Measurements from ENCODE around the gene EIF4E.
"Not testable (repeated sequence)": the region's sequence is repeated elsewhere in the genome, so short reads cannot be mapped to it uniquely, and the experiment has no call there.

EIF4E gene

GRCh38 chr4:98873059-98873458 lies 55.9 kb downstream of the EIF4E start:
- no peak overlapping the region for H3K4me3 Mint-ChIP-seq
- DNase-seq (no peak), ATAC-seq (no peak)
- peaks cover 5% of the 10 kb centered on the region for H3K4me1 Mint-ChIP-seq
- H3K27ac Mint-ChIP-seq = no peak overlapping the region
- no peaks in the 10 kb centered on the region for H3K9me3 Mint-ChIP-seq
- peaks cover 15% of the 10 kb centered on the region for H3K36me3 Mint-ChIP-seq (ENCODE audit: low read depth)
- no peaks in the 10 kb centered on the region for H3K27me3 Mint-ChIP-seq

GRCh38 chr4:98872120-98872906 lies 56.6 kb downstream of the EIF4E start:
- not testable (repeated sequence) for H3K27ac Mint-ChIP-seq, ATAC-seq, DNase-seq, H3K4me1 Mint-ChIP-seq, H3K27me3 Mint-ChIP-seq, H3K4me3 Mint-ChIP-seq, H3K9me3 Mint-ChIP-seq
- H3K36me3 Mint-ChIP-seq (ENCODE audit: low read depth) = peaks cover 11% of the 10 kb centered on the region

GRCh38 chr4:98867648-98868047 lies 61.3 kb downstream of the EIF4E start:
- Mint-ChIP-seq H3K36me3 (ENCODE audit: low read depth) (no peaks in the 10 kb centered on the region), H3K9me3 (no peaks in the 10 kb centered on the region), H3K27me3 (no peaks in the 10 kb centered on the region), H3K27ac (no peak overlapping the region), H3K4me1 (peaks cover 2% of the 10 kb centered on the region), H3K4me3 (no peak overlapping the region)
- ATAC-seq (no peak), DNase-seq (no peak)

GRCh38 chr4:98865059-98865458 lies 63.9 kb downstream of the EIF4E start:
- no peaks in the 10 kb centered on the region for H3K27me3 Mint-ChIP-seq
- ATAC-seq (no peak), DNase-seq (no peak)
- no peak overlapping the region for H3K4me3 Mint-ChIP-seq
- no peaks in the 10 kb centered on the region for H3K9me3 Mint-ChIP-seq
- H3K4me1 Mint-ChIP-seq = peaks cover 2% of the 10 kb centered on the region
- H3K27ac Mint-ChIP-seq = no peak overlapping the region
- no peaks in the 10 kb centered on the region for H3K36me3 Mint-ChIP-seq (ENCODE audit: low read depth)

GRCh38 chr4:98864560-98864959 lies 64.4 kb downstream of the EIF4E start:
- H3K27ac Mint-ChIP-seq = no peak overlapping the region
- DNase-seq (no peak), ATAC-seq (peak; percentile 36)
- H3K4me3 Mint-ChIP-seq = no peak overlapping the region
- H3K36me3 Mint-ChIP-seq (ENCODE audit: low read depth) = no peaks in the 10 kb centered on the region
- peaks cover 2% of the 10 kb centered on the region for H3K4me1 Mint-ChIP-seq
- no peaks in the 10 kb centered on the region for H3K9me3 Mint-ChIP-seq
- H3K27me3 Mint-ChIP-seq = no peaks in the 10 kb centered on the region

GRCh38 chr4:98862371-98862770 lies 66.6 kb downstream of the EIF4E start:
- no peak overlapping the region for H3K4me3 Mint-ChIP-seq
- H3K4me1 Mint-ChIP-seq = peaks cover 2% of the 10 kb centered on the region
- H3K27me3 Mint-ChIP-seq = peaks cover 1% of the 10 kb centered on the region
- H3K9me3 Mint-ChIP-seq = no peaks in the 10 kb centered on the region
- no peak for ATAC-seq
- no peak for DNase-seq
- H3K36me3 Mint-ChIP-seq (ENCODE audit: low read depth) = no peaks in the 10 kb centered on the region
- H3K27ac Mint-ChIP-seq = no peak overlapping the region

- Mint-ChIP-seq H3K4me3 (no peak overlapping the region), H3K4me1 (peaks cover 2% of the 10 kb centered on the region), H3K9me3 (no peaks in the 10 kb centered on the region), H3K27me3 (peaks cover 1% of the 10 kb centered on the region), H3K36me3 (ENCODE audit: low read depth) (no peaks in the 10 kb centered on the region), H3K27ac (no peak overlapping the region)
- no peak for ATAC-seq
- no peak for DNase-seq
These were observed 67.6 kb downstream of the EIF4E start for GRCh38 chr4:98861100-98861884.

- no peak for DNase-seq
- no peak overlapping the region for H3K4me3 Mint-ChIP-seq
- no peak for ATAC-seq
- H3K4me1 Mint-ChIP-seq = no peaks in the 10 kb centered on the region
- peaks cover 17% of the 10 kb centered on the region for H3K27me3 Mint-ChIP-seq
- peaks cover 6% of the 10 kb centered on the region for H3K9me3 Mint-ChIP-seq
- no peak overlapping the region for H3K27ac Mint-ChIP-seq
- H3K36me3 Mint-ChIP-seq (ENCODE audit: low read depth) = peaks cover 2% of the 10 kb centered on the region
These were observed 77.1 kb downstream of the EIF4E start for GRCh38 chr4:98851806-98852205.

GRCh38 chr4:98850937-98851336 lies 78.0 kb downstream of the EIF4E start:
- DNase-seq = no peak
- peaks cover 13% of the 10 kb centered on the region for H3K9me3 Mint-ChIP-seq
- H3K27ac Mint-ChIP-seq = no peak overlapping the region
- peaks cover 17% of the 10 kb centered on the region for H3K27me3 Mint-ChIP-seq
- ATAC-seq = no peak
- H3K4me1 Mint-ChIP-seq = no peaks in the 10 kb centered on the region
- no peak overlapping the region for H3K4me3 Mint-ChIP-seq
- peaks cover 2% of the 10 kb centered on the region for H3K36me3 Mint-ChIP-seq (ENCODE audit: low read depth)

GRCh38 chr4:98848448-98848847 lies 80.5 kb downstream of the EIF4E start:
- Mint-ChIP-seq H3K4me1 (no peaks in the 10 kb centered on the region), H3K27me3 (peaks cover 15% of the 10 kb centered on the region), H3K4me3 (no peak overlapping the region), H3K9me3 (peaks cover 20% of the 10 kb centered on the region), H3K36me3 (ENCODE audit: low read depth) (peaks cover 2% of the 10 kb centered on the region), H3K27ac (no peak overlapping the region)
- ATAC-seq (no peak), DNase-seq (no peak)

GRCh38 chr4:98845960-98846359 lies 83.0 kb downstream of the EIF4E start:
- Mint-ChIP-seq H3K36me3 (ENCODE audit: low read depth) (peaks cover 2% of the 10 kb centered on the region), H3K4me3 (no peak overlapping the region), H3K4me1 (no peaks in the 10 kb centered on the region), H3K27me3 (peaks cover 3% of the 10 kb centered on the region), H3K27ac (no peak overlapping the region), H3K9me3 (peaks cover 20% of the 10 kb centered on the region)
- DNase-seq (no peak), ATAC-seq (no peak)

- H3K4me3 Mint-ChIP-seq; H3K4me1 Mint-ChIP-seq; ATAC-seq; DNase-seq; H3K27me3 Mint-ChIP-seq; H3K27ac Mint-ChIP-seq; H3K36me3 Mint-ChIP-seq (ENCODE audit: low read depth): not testable (repeated sequence)
- H3K9me3 Mint-ChIP-seq = peaks cover 20% of the 10 kb centered on the region
These were observed 86.0 kb downstream of the EIF4E start for GRCh38 chr4:98842917-98843316.

- no peaks in the 10 kb centered on the region for H3K4me1 Mint-ChIP-seq
- H3K27ac Mint-ChIP-seq = no peak overlapping the region
- H3K9me3 Mint-ChIP-seq = no peaks in the 10 kb centered on the region
- H3K4me3 Mint-ChIP-seq = no peak overlapping the region
- ATAC-seq (no peak), DNase-seq (no peak)
- no peaks in the 10 kb centered on the region for H3K27me3 Mint-ChIP-seq
- H3K36me3 Mint-ChIP-seq (ENCODE audit: low read depth) = no peaks in the 10 kb centered on the region
These were observed 89.8 kb downstream of the EIF4E start for GRCh38 chr4:98838977-98839618.

- Mint-ChIP-seq H3K9me3 (no peaks in the 10 kb centered on the region), H3K36me3 (ENCODE audit: low read depth) (no peaks in the 10 kb centered on the region), H3K27me3 (no peaks in the 10 kb centered on the region), H3K27ac (no peak overlapping the region), H3K4me1 (no peaks in the 10 kb centered on the region), H3K4me3 (no peak overlapping the region)
- ATAC-seq (no peak), DNase-seq (no peak)
These were observed 90.4 kb downstream of the EIF4E start for GRCh38 chr4:98838531-98838930.

GRCh38 chr4:98833384-98833783 lies 95.5 kb downstream of the EIF4E start:
- ATAC-seq (no peak), DNase-seq (no peak)
- Mint-ChIP-seq H3K9me3 (no peaks in the 10 kb centered on the region), H3K27ac (no peak overlapping the region), H3K4me3 (no peak overlapping the region), H3K36me3 (ENCODE audit: low read depth) (no peaks in the 10 kb centered on the region), H3K4me1 (peaks cover 3% of the 10 kb centered on the region), H3K27me3 (no peaks in the 10 kb centered on the region)

All from activated naive CD8-positive, alpha-beta T cell treated with anti-CD3 and anti-CD28 coated beads, Interleukin-2, amount 50 U/mL, for 24 hours (primary cell).